Measurements from ENCODE around the gene IL1RAPL2. TPM values are rescaled to one million over a fixed set of nuclear protein-coding genes. Genes with fewer than 3 reads are reported as not detected.

The IL1RAPL2 gene
- total and polyA plus RNA-seq, 2 donors (not counting 3 experiments of a cell fraction or from before 2014, with no cell fraction given): not detected

- Histone ChIP-seq H3K4me1 (ENCODE audit: control insufficient read depth, extremely low read depth, insufficient read depth, low read length) (no peaks in the 10 kb centered on the region), H3K4me3 (replicated peaks in 1 of 3; ENCODE audit: insufficient read depth in 1 of 3, low read depth in 1 of 3, low read length in 3 of 3) (no peak overlapping the region), H3K36me3 (ENCODE audit: control insufficient read depth in 2 of 2, extremely low read depth in 1 of 2, insufficient read depth in 2 of 2, low read length in 2 of 2) (no peaks in the 10 kb centered on the region), H2AFZ (ENCODE audit: low read depth, low read length) (no peak overlapping the region), H3K4me2 (ENCODE audit: insufficient read depth, low read length) (no peak overlapping the region), H3K27me3 (ENCODE audit: control insufficient read depth in 2 of 2, insufficient read depth in 2 of 2, low read length in 2 of 2) (no peaks in the 10 kb centered on the region), H3K9me1 (replicated peaks; ENCODE audit: control insufficient read depth, extremely low read depth, insufficient read depth, low read length) (no peaks in the 10 kb centered on the region), H3K9ac (replicated peaks; ENCODE audit: extremely low read depth, insufficient read depth, low read length) (no peak overlapping the region), H4K20me1 (replicated peaks; ENCODE audit: control insufficient read depth, extremely low read depth, insufficient read depth, low read length) (no peaks in the 10 kb centered on the region), H3K27ac (ENCODE audit: insufficient read depth, low read depth, low read length) (no peak overlapping the region), H3K9me3 (replicated peaks; ENCODE audit: control insufficient read depth, insufficient read depth, low read length) (no peaks in the 10 kb centered on the region), H3K79me2 (ENCODE audit: control insufficient read depth, insufficient read depth, low read length) (no peaks in the 10 kb centered on the region)
- ChIA-PET CTCF (no interaction called here), POLR2A (no interaction called here)
- no peak for DNase-seq (ENCODE audit: low read depth, low spot score)
- dilution Hi-C loops (cut with MboI; ENCODE audit: extremely low pct_ligation_motif_present, low sequenced_read_pairs): no loop called here
- BruUV-seq (replicated peaks): no TSS peak
- no peak for FAIRE-seq
- intact Hi-C loops (cut with micrococcal nuclease): no loop called here
- TF ChIP-seq JUN (IDR thresholded peaks at IDR 0.05; ENCODE audit: borderline replicate concordance, insufficient read depth, insufficient read length, low read depth): no peak
- no peak for TF ChIP-seq POLR2AphosphoS5 (IDR thresholded peaks at IDR 0.05; ENCODE audit: insufficient read depth, low read depth, low read length)
Measured at GRCh38 chrX:104863466-104863865, 297.5 kb downstream of the IL1RAPL2 start.

GRCh38 chrX:104864296-104864695 lies 298.3 kb downstream of the IL1RAPL2 start:
- Histone ChIP-seq H3K27me3 (ENCODE audit: control insufficient read depth in 2 of 2, insufficient read depth in 2 of 2, low read length in 2 of 2) (no peaks in the 10 kb centered on the region), H3K4me1 (ENCODE audit: control insufficient read depth, extremely low read depth, insufficient read depth, low read length) (no peaks in the 10 kb centered on the region), H3K9ac (replicated peaks; ENCODE audit: extremely low read depth, insufficient read depth, low read length) (no peak overlapping the region), H3K79me2 (ENCODE audit: control insufficient read depth, insufficient read depth, low read length) (no peaks in the 10 kb centered on the region), H3K36me3 (ENCODE audit: control insufficient read depth in 2 of 2, extremely low read depth in 1 of 2, insufficient read depth in 2 of 2, low read length in 2 of 2) (no peaks in the 10 kb centered on the region), H3K4me2 (ENCODE audit: insufficient read depth, low read length) (no peak overlapping the region), H3K4me3 (replicated peaks in 1 of 3; ENCODE audit: insufficient read depth in 1 of 3, low read depth in 1 of 3, low read length in 3 of 3) (no peak overlapping the region), H2AFZ (ENCODE audit: low read depth, low read length) (no peak overlapping the region), H3K27ac (ENCODE audit: insufficient read depth, low read depth, low read length) (no peak overlapping the region), H3K9me1 (replicated peaks; ENCODE audit: control insufficient read depth, extremely low read depth, insufficient read depth, low read length) (no peaks in the 10 kb centered on the region), H4K20me1 (replicated peaks; ENCODE audit: control insufficient read depth, extremely low read depth, insufficient read depth, low read length) (no peaks in the 10 kb centered on the region), H3K9me3 (replicated peaks; ENCODE audit: control insufficient read depth, insufficient read depth, low read length) (no peaks in the 10 kb centered on the region)
- no TSS peak for BruUV-seq (replicated peaks)
- peak; percentile 55 for FAIRE-seq
- intact Hi-C loops (cut with micrococcal nuclease) (no loop called here), dilution Hi-C loops (cut with MboI; ENCODE audit: extremely low pct_ligation_motif_present, low sequenced_read_pairs) (no loop called here)
- CTCF ChIA-PET: no interaction called here
- POLR2A ChIA-PET: no interaction called here
- TF ChIP-seq EZH2 (IDR thresholded peaks at IDR 0.05; ENCODE audit: borderline replicate concordance, low read depth, low read length, severe bottlenecking) (no peak), POLR2A (IDR thresholded peaks at IDR 0.05; ENCODE audit: low read depth, low read length) (no peak), GATA2 (IDR thresholded peaks at IDR 0.05; ENCODE audit: insufficient read depth, insufficient read length, low read depth, low read length) (no peak), JUN (IDR thresholded peaks at IDR 0.05; ENCODE audit: borderline replicate concordance, insufficient read depth, insufficient read length, low read depth) (no peak), FOS (IDR thresholded peaks at IDR 0.05; ENCODE audit: borderline replicate concordance, insufficient read depth, low read length) (no peak), MAX (IDR thresholded peaks at IDR 0.05; ENCODE audit: insufficient read depth, insufficient read length) (no peak), POLR2AphosphoS5 (IDR thresholded peaks at IDR 0.05; ENCODE audit: insufficient read depth, low read depth, low read length) (no peak), CTCF (IDR thresholded peaks at IDR 0.05; ENCODE audit: extremely low read depth in 1 of 2, insufficient read depth in 1 of 2, low read depth in 1 of 2, low read length in 2 of 2) (no peak), MYC (IDR thresholded peaks at IDR 0.05; ENCODE audit: low read depth, low read length) (no peak)
- no peak for DNase-seq (ENCODE audit: low read depth, low spot score)
